Dendritic cell treated with granulocyte-macrophage colony-stimulating factor and Interleukin-4, amounts not matched to agents 40 ng/mL and 50 ng/mL, for 4 days (primary cell): ENCODE measurements around the gene TBX3.

Experiments
- H3K27ac Mint-ChIP-seq: one replicate; pipeline ENCODE4 v1.8.0; 2022; ENCODE audit warnings: mild to moderate bottlenecking, mixed read lengths
- H3K27me3 Mint-ChIP-seq: one replicate; pipeline ENCODE4 v1.8.0; 2022; ENCODE audit warnings: mild to moderate bottlenecking, mixed read lengths
- H3K36me3 Mint-ChIP-seq: one replicate; pipeline ENCODE4 v1.8.0; 2022; ENCODE audit warnings: low read depth, mixed read lengths
- H3K4me1 Mint-ChIP-seq: one replicate; pipeline ENCODE4 v1.8.0; 2022; ENCODE audit warnings: low read depth, mixed read lengths
- H3K4me3 Mint-ChIP-seq: one replicate; pipeline ENCODE4 v1.8.0; 2022; ENCODE audit warnings: mild to moderate bottlenecking, moderate library complexity, mixed read lengths
- H3K9me3 Mint-ChIP-seq: one replicate; pipeline ENCODE4 v1.8.0; 2022; ENCODE audit warnings: mixed read lengths
- intact Hi-C: fragments of 100-400 bp; cut with micrococcal nuclease; formaldehyde crosslinking; loops from one replicate; pipeline ENCODE4 v1.15.0; 2022

TBX3 gene

GRCh38 chr12:114625294-114625851 lies 58.6 kb downstream of the TBX3 start:
- Mint-ChIP-seq H3K27ac (no peak overlapping the region), H3K4me3 (no peak overlapping the region)
- intact Hi-C loops = loop anchor here (5.0 to 10.0 kb wide), 2 partner anchors 643 to 1289 kb away; no protein-coding TSS in a partner anchor

GRCh38 chr12:114623737-114624136 lies 60.2 kb downstream of the TBX3 start:
- Mint-ChIP-seq H3K27ac (no peak overlapping the region), H3K4me1 (no peaks in the 10 kb centered on the region), H3K9me3 (no peaks in the 10 kb centered on the region), H3K4me3 (no peak overlapping the region), H3K27me3 (no peaks in the 10 kb centered on the region), H3K36me3 (no peaks in the 10 kb centered on the region)
- intact Hi-C loops = loop anchor here (10.0 kb wide), 1 partner anchor 1291 kb away; no protein-coding TSS in a partner anchor

More at GRCh38 chr12:114625294-114625851, 58.6 kb downstream of the TBX3 start:
- Mint-ChIP-seq H3K4me1 (no peaks in the 10 kb centered on the region), H3K27me3 (no peaks in the 10 kb centered on the region), H3K36me3 (no peaks in the 10 kb centered on the region), H3K9me3 (no peaks in the 10 kb centered on the region)
